Activated T-cell treated with anti-CD3 and anti-CD28 coated beads, Interleukin-2, amount 50 U/mL, for 1 hour (primary cell): Measurements from ENCODE around the gene YBEY.

Experiments used
- DNase-seq: peaks from one replicate; pipeline ENCODE4 v3.0.0-alpha.2; 2020

YBEY gene

GRCh38 chr21:46329796-46330195 is 43.7 kb downstream of the YBEY start:
- no peak for DNase-seq

GRCh38 chr21:46334351-46335140 is 48.4 kb downstream of the YBEY start:
- DNase-seq: no peak

DNA sequence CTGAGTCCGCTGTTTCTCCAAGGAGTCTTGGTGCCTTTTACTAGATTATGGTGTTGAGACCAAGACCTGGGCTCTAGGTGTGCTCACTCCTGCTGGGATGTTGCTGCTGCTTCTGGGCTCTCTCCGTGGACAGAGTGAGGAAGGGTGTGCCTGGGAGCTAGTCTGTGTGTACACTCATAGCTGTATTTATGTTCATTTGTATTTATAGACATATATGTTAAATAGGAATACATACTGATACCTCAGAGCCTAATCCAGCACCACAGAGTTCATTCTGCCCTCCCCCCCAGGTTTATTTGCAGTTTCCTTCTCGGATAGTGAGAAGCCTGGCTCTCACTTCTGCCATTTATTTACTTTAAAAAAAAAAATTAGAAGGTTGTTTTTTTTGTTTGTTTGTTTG is 50.5 kb downstream of the YBEY start:
- DNase-seq: no peak

GRCh38 chr21:46340998-46341397 is 54.9 kb downstream of the YBEY start:
- no peak for DNase-seq

- DNase-seq: no peak
Observed at GRCh38 chr21:46344219-46344915, 58.2 kb downstream of the YBEY start.

DNA sequence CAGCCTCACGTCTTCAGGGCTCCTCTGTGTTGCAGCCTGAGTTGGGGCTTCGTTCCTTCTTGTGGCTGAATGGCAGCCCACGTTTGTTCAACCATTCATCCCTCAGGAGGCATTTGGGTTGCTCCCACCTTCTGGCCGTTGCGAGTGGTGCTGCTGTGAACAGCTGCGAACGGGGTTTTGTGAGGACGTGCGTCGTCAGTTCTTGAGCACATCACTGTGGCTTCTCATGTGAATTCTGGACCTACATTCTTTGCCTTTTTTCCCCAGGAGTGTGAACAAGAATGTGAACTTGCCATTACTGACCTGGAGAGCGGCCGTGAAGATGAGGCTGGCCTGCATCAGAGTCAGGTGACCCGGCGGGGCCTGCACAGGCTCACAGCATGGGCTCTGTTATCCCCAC is 59.7 kb downstream of the YBEY start:
- DNase-seq: no peak

DNA sequence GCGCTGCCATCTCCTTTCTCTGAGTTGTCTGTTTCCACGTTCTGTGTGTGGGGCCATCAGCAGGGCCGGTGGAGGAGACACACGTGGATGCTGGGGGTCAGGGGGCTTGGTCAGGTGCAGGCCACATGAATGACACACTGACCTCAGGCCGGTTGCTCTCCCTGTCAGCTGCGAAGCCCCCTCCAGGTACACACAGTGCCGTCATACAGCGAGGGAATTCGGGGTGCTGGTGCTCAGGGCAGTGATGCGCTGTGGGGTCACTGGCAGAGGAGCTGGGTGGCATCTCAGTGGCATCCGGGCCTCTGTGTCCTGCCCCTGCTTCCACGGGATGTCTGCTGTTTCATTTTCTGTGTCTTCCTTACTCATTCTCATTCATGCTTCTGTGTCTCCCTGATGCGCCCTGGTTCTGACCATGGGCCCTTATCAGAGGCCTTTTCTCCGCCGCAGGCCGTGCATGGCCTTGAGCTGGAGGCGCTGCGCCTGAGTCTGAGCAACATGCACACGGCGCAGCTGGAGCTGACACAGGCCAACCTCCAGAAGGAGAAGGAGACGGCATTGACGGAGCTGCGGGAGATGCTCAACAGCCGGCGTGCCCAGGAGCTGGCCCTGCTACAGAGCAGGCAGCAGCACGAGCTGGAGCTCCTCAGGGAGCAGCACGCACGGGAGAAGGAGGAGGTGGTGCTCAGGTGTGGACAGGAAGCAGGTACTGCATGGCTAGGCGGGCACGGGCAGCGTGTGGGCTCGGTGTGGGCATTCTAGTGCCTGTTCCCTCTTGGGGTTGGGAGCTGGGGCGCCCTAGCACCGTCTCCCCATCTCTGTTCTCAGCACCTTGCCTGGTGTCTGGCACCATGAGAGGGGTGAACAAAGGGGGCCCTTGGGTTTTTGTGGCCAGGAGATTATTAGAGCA is 60.4 kb downstream of the YBEY start:
- DNase-seq: no peak

DNA sequence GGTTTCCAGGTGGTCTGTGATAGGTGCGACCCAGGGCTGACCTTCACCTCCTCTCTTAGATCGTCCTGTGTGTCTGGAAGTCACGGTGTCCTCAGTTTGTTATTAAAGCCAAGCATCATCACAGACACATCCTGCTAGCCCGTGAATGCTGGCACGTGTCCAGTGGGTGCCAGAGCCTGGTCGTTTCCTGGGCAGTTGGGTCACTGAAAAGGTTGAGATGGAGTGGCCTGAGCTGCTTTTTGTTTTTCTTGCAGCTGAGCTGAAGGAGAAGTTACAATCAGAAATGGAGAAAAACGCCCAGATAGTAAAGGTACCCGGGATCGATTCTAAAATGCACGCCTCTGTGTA is 61.0 kb downstream of the YBEY start:
- DNase-seq: no peak
